EL (cell line): ENCODE data around the gene COMP.

Source experiments
- DNase-seq: peaks from one replicate; pipeline ENCODE4 v3.0.0-alpha.2; 2016

The COMP gene

GRCh38 chr19:18768997-18769891, 21.9 kb downstream of the COMP start:
- DNase-seq: no peak

GRCh38 chr19:18768046-18768771, 22.9 kb downstream of the COMP start:
- DNase-seq: no peak

GRCh38 chr19:18765224-18765623, 25.9 kb downstream of the COMP start:
- DNase-seq: no peak

GRCh38 chr19:18764591-18765051, 26.5 kb downstream of the COMP start:
- DNase-seq: peak; percentile 76

GRCh38 chr19:18763674-18764590, 27.2 kb downstream of the COMP start:
- DNase-seq: peak; percentile 91

- DNase-seq: no peak
Observed at GRCh38 chr19:18762125-18763023, 28.7 kb downstream of the COMP start.

- no peak for DNase-seq
Observed at GRCh38 chr19:18761531-18762110, 29.5 kb downstream of the COMP start.

GRCh38 chr19:18760440-18761383, 30.4 kb downstream of the COMP start:
- DNase-seq: no peak

GRCh38 chr19:18759995-18760426, 31.1 kb downstream of the COMP start:
- DNase-seq: no peak

- DNase-seq: no peak
Observed at GRCh38 chr19:18759304-18759994, 31.7 kb downstream of the COMP start.

GRCh38 chr19:18756896-18757295, 34.2 kb downstream of the COMP start:
- no peak for DNase-seq

GRCh38 chr19:18754501-18754900, 36.6 kb downstream of the COMP start:
- DNase-seq: no peak

GRCh38 chr19:18751571-18751970, 39.5 kb downstream of the COMP start:
- DNase-seq: no peak

GRCh38 chr19:18750295-18750970, 40.7 kb downstream of the COMP start:
- DNase-seq: no peak

- DNase-seq: no peak
Observed at GRCh38 chr19:18749362-18750231, 41.5 kb downstream of the COMP start.

GRCh38 chr19:18746401-18747325, 44.4 kb downstream of the COMP start:
- no peak for DNase-seq

GRCh38 chr19:18745931-18746330, 45.2 kb downstream of the COMP start:
- DNase-seq: no peak
